GOT3 (cell line): Measurements from ENCODE around the gene ATP6V0E2.
"Not testable (repeated sequence)": the region's sequence is repeated elsewhere in the genome, so short reads cannot be mapped to it uniquely, and the experiment has no call there.

Source experiments
- DNase-seq: peaks from one replicate; lab custom pipeline; 2025; ENCODE audit warnings: mixed read lengths; lab: John Stamatoyannopoulos, UW

ATP6V0E2 gene

GRCh38 chr7:149873074-149873969 lies at the start of gene ATP6V0E2:
TSS of gene ATP6V0E2 (plus strand) at chr7:149873969. CDS start at chr7:149874066, 97 bp downstream.
- peak; percentile 67 for DNase-seq

- no peak for DNase-seq
Observed at GRCh38 chr7:149824301-149824741, 49.4 kb upstream of the ATP6V0E2 start.

GRCh38 chr7:149824748-149825566 lies 48.8 kb upstream of the ATP6V0E2 start:
- DNase-seq = no peak

- DNase-seq = no peak
Observed at GRCh38 chr7:149825567-149826343, 48.0 kb upstream of the ATP6V0E2 start.

GRCh38 chr7:149826344-149827088 lies 47.3 kb upstream of the ATP6V0E2 start:
- no peak for DNase-seq

- DNase-seq = no peak
Observed at GRCh38 chr7:149827089-149827981, 46.4 kb upstream of the ATP6V0E2 start.

GRCh38 chr7:149828357-149829309 lies 45.1 kb upstream of the ATP6V0E2 start:
- DNase-seq = no peak

GRCh38 chr7:149830527-149830926 lies 43.2 kb upstream of the ATP6V0E2 start:
- not testable (repeated sequence) for DNase-seq

- DNase-seq = no peak
Observed at GRCh38 chr7:149830997-149831740, 42.6 kb upstream of the ATP6V0E2 start.

- no peak for DNase-seq
Observed at GRCh38 chr7:149831741-149832219, 42.0 kb upstream of the ATP6V0E2 start.

- DNase-seq = no peak
Observed at GRCh38 chr7:149832332-149833041, 41.3 kb upstream of the ATP6V0E2 start.

- no peak for DNase-seq
Observed at GRCh38 chr7:149833495-149834130, 40.2 kb upstream of the ATP6V0E2 start.

GRCh38 chr7:149834601-149835000 lies 39.2 kb upstream of the ATP6V0E2 start:
- no peak for DNase-seq

- no peak for DNase-seq
Observed at GRCh38 chr7:149836434-149836833, 37.3 kb upstream of the ATP6V0E2 start.

- DNase-seq = no peak
Observed at GRCh38 chr7:149837564-149838223, 36.1 kb upstream of the ATP6V0E2 start.

- peak; percentile 70 for DNase-seq
Observed at GRCh38 chr7:149838224-149838991, 35.4 kb upstream of the ATP6V0E2 start, which contains the start of gene ZNF862. TSS of gene ZNF862 (plus strand) at chr7:149838375. CDS start at chr7:149838612, 237 bp downstream.
